ENCODE results near the gene GEMIN7.

GRCh38 chr19:45030825-45031224 is 48.2 kb upstream of the GEMIN7 start:
- no peak for TF ChIP-seq CTCF (conservative IDR thresholded peaks at IDR 0.05)
- no peak for TF ChIP-seq EZH2 (IDR thresholded peaks at IDR 0.05; ENCODE audit: low read depth)
